ENCODE measurements around the gene CENPM.
"Not testable (repeated sequence)": the region's sequence is repeated elsewhere in the genome, so short reads cannot be mapped to it uniquely, and the experiment has no call there.

Gene CENPM

GRCh38 chr22:41966225-41966606 lies 19.3 kb upstream of the CENPM start:
- no peak for DNase-seq

DNA sequence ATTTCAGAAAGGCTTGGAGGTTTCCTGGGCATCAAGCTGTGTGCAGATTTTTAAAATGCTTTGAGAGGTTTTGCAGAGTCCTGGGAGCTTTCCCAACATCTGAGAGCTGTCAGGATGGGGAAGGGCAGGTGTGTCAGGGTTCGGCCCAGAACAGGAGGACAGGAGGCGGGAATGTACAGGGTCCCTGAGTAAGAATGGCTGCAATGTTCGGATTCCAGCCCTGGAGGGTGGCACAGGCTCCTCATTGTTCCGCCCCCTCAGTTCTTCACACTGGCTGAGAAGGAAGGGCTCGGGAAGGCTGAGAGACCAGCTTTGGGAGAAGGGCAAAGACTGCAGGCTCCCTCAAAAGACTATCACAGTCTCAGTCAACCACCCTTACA lies 17.1 kb upstream of the CENPM start:
- no peak for DNase-seq

GRCh38 chr22:41963453-41964111 lies 16.6 kb upstream of the CENPM start:
- no peak for DNase-seq

DNA sequence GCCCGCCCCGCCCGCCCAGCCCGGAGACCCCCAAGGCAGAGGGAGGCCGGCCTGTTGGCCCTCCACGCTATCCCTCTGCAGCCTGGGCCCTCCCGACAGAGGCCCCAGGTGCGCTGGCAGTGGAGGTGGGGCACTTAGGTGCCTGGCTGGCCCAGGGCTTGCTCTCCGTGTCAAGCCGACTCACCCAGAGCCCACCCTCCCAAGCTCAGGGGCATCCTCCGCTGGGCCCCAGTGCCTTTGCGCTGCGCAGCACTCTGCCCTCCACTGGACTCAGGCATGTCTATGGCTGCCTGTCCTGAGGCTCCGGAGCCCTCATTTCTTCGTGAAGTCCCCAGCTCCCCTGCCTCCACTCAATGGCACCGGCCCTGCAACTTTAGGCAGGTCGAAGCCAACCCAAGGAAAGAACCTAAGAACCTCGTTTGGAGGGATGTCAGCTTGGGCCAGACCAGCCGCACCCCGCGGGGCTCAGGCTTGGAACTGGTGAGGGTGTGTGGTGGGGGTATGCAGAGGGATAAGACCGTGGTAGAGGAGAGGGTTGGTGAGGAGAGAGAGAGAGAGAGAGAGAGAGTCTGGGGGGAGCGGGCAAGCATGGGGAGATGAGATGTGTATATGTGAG lies 11.1 kb upstream of the CENPM start:
- no peak for DNase-seq

DNA sequence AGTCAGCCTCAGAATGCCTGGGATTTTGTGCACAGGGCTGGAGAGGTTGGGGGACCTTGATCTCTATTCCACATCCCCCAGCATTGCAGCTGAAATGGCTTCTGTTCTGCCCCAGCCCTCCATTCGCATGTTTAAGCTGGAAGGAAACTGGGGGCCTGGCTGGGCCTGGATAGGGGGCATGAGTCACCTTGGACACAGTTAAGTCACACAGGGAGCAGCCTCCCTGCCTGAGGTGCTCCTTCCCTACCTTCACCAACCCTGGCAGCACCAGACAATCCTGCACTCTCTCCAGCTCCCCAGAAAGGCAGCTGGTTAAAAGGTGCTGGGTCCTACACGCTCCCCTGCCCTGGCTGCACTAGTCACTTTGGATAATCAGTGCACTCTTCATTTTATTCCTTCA lies 5.8 kb upstream of the CENPM start:
- no peak for DNase-seq

- DNase-seq: no peak
These were observed 5.0 kb upstream of the CENPM start, which contains the start of gene SMIM45 for GRCh38 chr22:41951898-41952474. SMIM45 (plus strand) TSS chr22:41952150.

GRCh38 chr22:41949297-41949965 lies 2.5 kb upstream of the CENPM start:
- DNase-seq: no peak

- DNase-seq: not testable (repeated sequence)
These were observed 2.0 kb upstream of the CENPM start for GRCh38 chr22:41948928-41949296.

- DNase-seq: no peak
These were observed 1.2 kb upstream of the CENPM start for GRCh38 chr22:41948142-41948541.

DNA sequence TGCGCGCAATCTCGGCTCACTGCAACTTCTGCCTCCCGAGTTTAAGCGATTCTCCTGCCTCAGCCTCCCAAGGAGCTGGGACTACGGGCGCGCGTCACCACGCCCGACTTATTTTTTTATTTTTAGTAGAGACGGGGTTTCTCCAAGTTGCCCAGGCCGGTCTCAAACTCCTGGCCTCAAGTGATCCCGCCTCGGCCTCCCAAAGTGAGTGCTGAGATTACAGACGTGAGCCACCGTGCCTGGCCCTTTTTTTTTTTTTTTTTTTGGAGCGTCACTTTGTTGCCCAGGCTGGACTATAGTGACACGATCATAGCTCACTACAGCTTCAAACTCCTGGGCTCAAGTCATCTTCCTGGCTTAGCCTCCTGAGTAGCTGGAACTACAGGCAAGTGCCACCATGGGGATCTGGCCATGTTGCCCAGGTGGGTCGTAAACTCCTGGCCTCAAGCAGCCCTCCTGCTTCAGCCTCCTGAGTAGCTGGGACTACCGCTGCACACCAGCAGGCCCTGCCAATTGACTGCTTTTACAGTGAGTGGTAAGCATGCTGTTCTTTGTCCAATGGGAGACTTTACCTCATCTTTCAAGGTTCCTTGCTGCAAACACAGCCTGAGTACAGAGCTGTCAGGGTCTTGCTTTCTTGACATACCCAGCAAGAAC lies 600 bp upstream of the CENPM start:
- DNase-seq: no peak

- DNase-seq: no peak
These were observed 3.2 kb downstream of the CENPM start for GRCh38 chr22:41943661-41944209.

- peak; percentile 40 for DNase-seq
These were observed 5.9 kb downstream of the CENPM start for GRCh38 chr22:41940832-41941765.

- no peak for DNase-seq
These were observed 6.7 kb downstream of the CENPM start for GRCh38 chr22:41939981-41940831.

GRCh38 chr22:41936894-41937169 lies 10.1 kb downstream of the CENPM start:
- DNase-seq: no peak

- DNase-seq: no peak
These were observed 11.4 kb downstream of the CENPM start for GRCh38 chr22:41935509-41935908.

DNA sequence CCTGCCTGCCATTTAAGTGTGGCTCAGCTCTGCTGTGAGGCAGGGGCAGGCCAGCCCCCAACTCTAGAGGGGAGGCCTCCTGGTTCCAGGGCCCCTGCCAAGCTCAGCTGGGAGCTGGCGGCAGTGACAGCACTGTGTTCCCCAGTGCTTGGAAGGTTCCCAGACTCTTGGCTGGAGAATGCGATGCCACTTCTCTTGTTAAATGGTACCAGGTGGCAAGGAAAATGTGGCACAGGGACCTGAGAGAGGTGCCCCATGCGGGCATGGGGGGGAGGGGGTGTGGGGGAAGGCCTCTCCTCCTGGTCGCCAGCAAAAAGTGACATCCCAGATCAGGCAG lies 12.0 kb downstream of the CENPM start:
- DNase-seq: no peak

GRCh38 chr22:41934284-41935014 lies 12.5 kb downstream of the CENPM start:
- DNase-seq: no peak

DNA sequence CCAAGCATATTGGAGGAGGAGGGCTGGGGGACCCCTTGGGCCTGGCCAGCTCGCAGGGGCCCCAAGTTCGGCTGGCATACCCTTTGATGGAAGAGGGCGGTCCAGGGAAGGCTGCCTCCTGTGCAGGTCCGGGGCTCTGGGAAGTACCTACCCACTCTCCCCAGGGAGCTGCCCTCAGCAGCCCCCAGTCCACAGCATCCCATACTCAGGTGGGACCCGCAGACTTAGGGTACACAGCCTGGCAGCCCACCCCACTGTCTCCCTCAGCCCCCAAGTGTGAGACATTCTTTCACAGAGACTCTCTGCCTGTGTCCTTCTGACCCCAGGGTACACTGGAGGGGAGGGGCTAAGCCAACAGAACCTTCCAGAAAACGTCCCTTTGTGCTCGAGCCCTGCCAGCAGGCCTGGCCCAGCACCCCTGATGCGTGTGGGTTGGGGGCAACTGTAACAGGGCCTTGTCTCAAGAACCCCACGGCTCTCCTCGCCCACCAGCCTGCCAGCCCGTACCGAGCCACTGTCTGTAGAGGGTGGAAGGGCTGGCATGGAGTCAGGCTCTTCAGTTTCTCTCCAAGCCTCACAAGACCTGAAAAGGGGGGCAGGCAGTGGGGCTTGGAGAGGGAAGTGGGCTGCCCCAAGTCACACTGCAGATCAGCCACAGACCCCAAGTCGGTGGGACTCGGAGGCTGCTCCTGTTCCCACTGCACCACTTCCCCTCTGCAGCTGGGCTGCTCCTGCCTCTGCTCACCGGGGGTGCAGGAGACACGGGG lies 13.4 kb downstream of the CENPM start:
- DNase-seq: no peak

DNA sequence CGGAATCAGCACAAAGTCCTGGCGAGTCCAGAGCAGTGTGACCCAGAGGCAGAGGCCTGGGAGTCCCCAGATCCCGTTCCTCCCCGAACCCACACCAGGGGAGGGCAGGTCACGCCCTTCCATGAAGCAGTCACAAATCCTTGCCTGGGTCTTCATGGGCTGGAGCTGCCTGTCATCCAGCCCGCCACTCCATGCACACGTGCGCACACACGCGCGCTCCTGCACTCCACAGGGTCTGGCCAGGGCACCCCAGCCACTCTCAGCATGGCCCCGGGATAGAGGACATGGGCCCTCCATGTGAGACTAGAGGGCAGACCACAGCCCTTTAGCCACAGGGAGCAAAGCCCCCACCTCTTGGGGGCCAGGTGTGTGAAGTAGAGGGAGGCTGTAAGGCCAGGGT lies 14.6 kb downstream of the CENPM start:
- no peak for DNase-seq

DNA sequence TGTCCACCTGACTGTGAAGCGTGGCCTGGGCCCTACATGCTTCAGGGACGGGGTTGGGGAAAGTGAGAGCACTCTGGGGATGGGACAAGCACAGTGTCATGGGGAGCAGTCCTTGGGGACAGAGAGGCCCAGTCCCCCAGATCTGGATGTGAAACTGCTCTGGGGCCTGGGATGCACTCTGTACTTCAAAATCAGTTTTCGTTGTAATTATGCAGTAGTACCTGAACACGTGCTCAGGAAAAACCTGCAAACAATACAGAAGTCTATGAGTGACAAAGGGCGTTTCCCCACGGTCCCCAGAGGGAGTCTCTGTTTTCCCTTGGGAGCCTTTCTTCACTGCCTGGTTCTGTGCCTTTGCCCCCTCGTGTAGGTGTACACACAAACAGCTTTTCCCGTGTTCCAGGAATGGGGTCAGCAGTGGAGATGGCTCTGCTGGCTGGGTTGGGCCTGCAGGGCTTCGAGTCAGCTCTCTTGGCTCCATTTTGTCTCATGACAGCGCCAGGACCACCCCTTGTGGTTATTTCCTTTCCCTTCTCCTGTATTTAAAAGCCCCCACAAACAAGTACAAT lies 15.2 kb downstream of the CENPM start:
- no peak for DNase-seq
